Neural progenitor cell (in vitro differentiated cells): ENCODE data around the gene COIL. TPM values are rescaled to one million over a fixed set of nuclear protein-coding genes. Genes with fewer than 3 reads are reported as not detected.
"Not testable (repeated sequence)": the region's sequence is repeated elsewhere in the genome, so short reads cannot be mapped to it uniquely, and the experiment has no call there.

Experiments used
- DNase-seq: peaks from one replicate; pipeline ENCODE4 v3.0.0-alpha.2; 2016; ENCODE audit warnings: low spot score
- H2AFZ ChIP-seq: fragments of 200-600 bp; sonication (generic); replicated peaks from 2 replicates; pipeline ENCODE4 v1.6.1; 2016; ENCODE audit warnings: antibody characterized with exemption
- H3F3A ChIP-seq: fragments of 200-600 bp; sonication (generic); 2 replicates; pipeline ENCODE4 v1.6.1; 2016; ENCODE audit warnings: antibody characterized with exemption, low read depth
- H3K27ac ChIP-seq: fragments of 200-600 bp; sonication (generic); 2 replicates; pipeline ENCODE4 v1.5.1; 2016; ENCODE audit warnings: mild to moderate bottlenecking
- H3K27me3 ChIP-seq: fragments of 200-600 bp; sonication (generic); 2 replicates; pipeline ENCODE4 v1.6.1; 2016; ENCODE audit warnings: mild to moderate bottlenecking, moderate library complexity
- H3K36me3 ChIP-seq: fragments of 200-600 bp; sonication (generic); 2 replicates; pipeline ENCODE4 v1.5.1; 2016
- H3K4me1 ChIP-seq: fragments of 200-600 bp; sonication (generic); 2 replicates; pipeline ENCODE4 v1.6.1; 2016; ENCODE audit warnings: mixed run types
- H3K4me2 ChIP-seq: fragments of 200-600 bp; sonication (generic); 2 replicates; pipeline ENCODE4 v1.6.1; 2016
- H3K4me3 ChIP-seq: fragments of 200-600 bp; sonication (generic); 2 replicates; pipeline ENCODE4 v1.5.1; 2016
- H3K79me2 ChIP-seq: fragments of 200-600 bp; sonication (generic); 2 replicates; pipeline ENCODE4 v1.6.1; 2016; ENCODE audit warnings: low read depth
- H3K9ac ChIP-seq: fragments of 200-600 bp; sonication (generic); 2 replicates; pipeline ENCODE4 v1.6.1; 2016
- H3K9me3 ChIP-seq: fragments of 200-600 bp; sonication (generic); 2 replicates; pipeline ENCODE4 v1.5.1; 2016; ENCODE audit warnings: low read depth
- H4K20me1 ChIP-seq: fragments of 200-600 bp; sonication (generic); 2 replicates; pipeline ENCODE4 v1.6.1; 2016; ENCODE audit warnings: low read depth
- H3K27ac Mint-ChIP-seq: 3 replicates; pipeline ENCODE4 v1.8.0; 2021; ENCODE audit warnings: mixed read lengths
- H3K27me3 Mint-ChIP-seq: 2 replicates; pipeline ENCODE4 v1.8.0; 2022; ENCODE audit warnings: low read depth, mild to moderate bottlenecking, inconsistent platforms, moderate library complexity, mixed read lengths; ENCODE audit not compliant: insufficient read depth
- H3K36me3 Mint-ChIP-seq: 3 replicates; pipeline ENCODE4 v1.8.0; 2021; ENCODE audit warnings: mixed read lengths
- H3K4me1 Mint-ChIP-seq: 3 replicates; pipeline ENCODE4 v1.8.0; 2021; ENCODE audit warnings: mixed read lengths
- H3K4me3 Mint-ChIP-seq: 3 replicates; pipeline ENCODE4 v1.8.0; 2021; ENCODE audit warnings: mild to moderate bottlenecking, moderate library complexity, mixed read lengths
- H3K9me3 Mint-ChIP-seq: 3 replicates; pipeline ENCODE4 v1.8.0; 2020; ENCODE audit warnings: mixed read lengths
- CTCF ChIP-seq: fragments of 200-600 bp; sonication (generic); IDR thresholded peaks from 2 replicates; pipeline ENCODE4 v1.5.1; 2017; ENCODE audit warnings: antibody characterized with exemption, mild to moderate bottlenecking
- EZH2 ChIP-seq: fragments of 200-600 bp; sonication (generic); IDR thresholded peaks from 2 replicates; pipeline ENCODE4 v1.6.1; 2017; ENCODE audit warnings: antibody characterized with exemption, mild to moderate bottlenecking, moderate library complexity
- EZH2phosphoT487 ChIP-seq: fragments of 200-600 bp; sonication (generic); IDR thresholded peaks from 2 replicates; pipeline ENCODE4 v1.6.1; 2017; ENCODE audit warnings: antibody characterized with exemption
- total RNA-seq: library from RNA; depleted of rRNA; stranded (reverse); fragments of >200 nt; gene quantifications from 2 replicates; pipeline ENCODE4 v1.2.3, GENCODE V29; 2015; ENCODE audit warnings: low replicate concordance

COIL gene
- total RNA-seq, 1 donor from 2014 or later: 40.0 TPM

- Histone ChIP-seq H3K4me1 (no peaks in the 10 kb centered on the region), H3K27me3 (no peaks in the 10 kb centered on the region), H3F3A (no peaks in the 10 kb centered on the region), H4K20me1 (peaks cover 2% of the 10 kb centered on the region), H3K36me3 (peaks cover 25% of the 10 kb centered on the region), H3K79me2 (peaks cover 1% of the 10 kb centered on the region), H3K27ac (no peak overlapping the region), H3K4me2 (no peak overlapping the region), H3K4me3 (no peak overlapping the region), H2AFZ (no peak overlapping the region), H3K9me3 (no peaks in the 10 kb centered on the region), H3K9ac (no peak overlapping the region)
- H3K36me3 Mint-ChIP-seq: peaks cover 46% of the 10 kb centered on the region
- H3K27me3 Mint-ChIP-seq: peaks cover 7% of the 10 kb centered on the region
- no peak for DNase-seq
- TF ChIP-seq CTCF (no peak), EZH2phosphoT487 (no peak)
- H3K4me1 Mint-ChIP-seq: no peaks in the 10 kb centered on the region
- H3K27ac Mint-ChIP-seq: no peak overlapping the region
- H3K4me3 Mint-ChIP-seq: no peak overlapping the region
- no peaks in the 10 kb centered on the region for H3K9me3 Mint-ChIP-seq
These were observed 14.8 kb downstream of the COIL start for GRCh38 chr17:56945938-56946505.

GRCh38 chr17:56943505-56944125 lies 17.2 kb downstream of the COIL start:
- Histone ChIP-seq H4K20me1 (no peaks in the 10 kb centered on the region), H3K4me3 (no peak overlapping the region), H3K36me3 (peaks cover 22% of the 10 kb centered on the region), H3K27ac (no peak overlapping the region), H3K4me2 (no peak overlapping the region), H3K79me2 (no peaks in the 10 kb centered on the region), H3K27me3 (no peaks in the 10 kb centered on the region), H2AFZ (no peak overlapping the region), H3K9ac (no peak overlapping the region), H3K4me1 (no peaks in the 10 kb centered on the region), H3K9me3 (no peaks in the 10 kb centered on the region), H3F3A (no peaks in the 10 kb centered on the region)
- Mint-ChIP-seq H3K36me3 (peaks cover 41% of the 10 kb centered on the region), H3K27me3 (peaks cover 7% of the 10 kb centered on the region), H3K4me1 (no peaks in the 10 kb centered on the region), H3K4me3 (no peak overlapping the region), H3K27ac (no peak overlapping the region), H3K9me3 (no peaks in the 10 kb centered on the region)
- TF ChIP-seq CTCF (no peak), EZH2phosphoT487 (no peak)
- no peak for DNase-seq

- Mint-ChIP-seq H3K27me3 (peaks cover 5% of the 10 kb centered on the region), H3K27ac (no peak overlapping the region), H3K4me3 (no peak overlapping the region), H3K9me3 (no peaks in the 10 kb centered on the region), H3K36me3 (peaks cover 48% of the 10 kb centered on the region), H3K4me1 (no peaks in the 10 kb centered on the region)
- H2AFZ ChIP-seq: no peak overlapping the region
- no peaks in the 10 kb centered on the region for H3K9me3 ChIP-seq
- H3K27me3 ChIP-seq: no peaks in the 10 kb centered on the region
- H3K4me1 ChIP-seq: no peaks in the 10 kb centered on the region
- H3K79me2 ChIP-seq: no peaks in the 10 kb centered on the region
- no peaks in the 10 kb centered on the region for H4K20me1 ChIP-seq
- H3K9ac ChIP-seq: no peak overlapping the region
- DNase-seq: peak; percentile 59
- TF ChIP-seq CTCF: peak; percentile 69
- TF ChIP-seq EZH2: no peak
- TF ChIP-seq EZH2phosphoT487: no peak
- H3K4me3 ChIP-seq: no peak overlapping the region
- H3K36me3 ChIP-seq: peaks cover 10% of the 10 kb centered on the region
- no peaks in the 10 kb centered on the region for H3F3A ChIP-seq
- no peak overlapping the region for H3K27ac ChIP-seq
- no peak overlapping the region for H3K4me2 ChIP-seq
These were observed 20.9 kb downstream of the COIL start for GRCh38 chr17:56939869-56940484.

GRCh38 chr17:56938206-56938605 lies 22.6 kb downstream of the COIL start:
- H3K79me2 ChIP-seq, H3K4me2 ChIP-seq, DNase-seq, H2AFZ ChIP-seq, H3K36me3 ChIP-seq, H3K27ac Mint-ChIP-seq, H3K9me3 ChIP-seq, H3K27me3 Mint-ChIP-seq, H3K9me3 Mint-ChIP-seq, H3K4me3 Mint-ChIP-seq, H4K20me1 ChIP-seq, H3K27me3 ChIP-seq, H3K27ac ChIP-seq, H3K4me3 ChIP-seq, H3F3A ChIP-seq, H3K4me1 ChIP-seq, H3K4me1 Mint-ChIP-seq, H3K9ac ChIP-seq: not testable (repeated sequence)
- peaks cover 60% of the 10 kb centered on the region for H3K36me3 Mint-ChIP-seq
